ENCODE data around the gene HERC4. TPM values are rescaled to one million over a fixed set of nuclear protein-coding genes. Genes with fewer than 3 reads are reported as not detected.
A peak's percentile ranks its signal among the peaks of the same experiment; 100 is the strongest.

Gene HERC4
- total RNA-seq, 1 donor from 2014 or later, result 59.4 TPM

DNA sequence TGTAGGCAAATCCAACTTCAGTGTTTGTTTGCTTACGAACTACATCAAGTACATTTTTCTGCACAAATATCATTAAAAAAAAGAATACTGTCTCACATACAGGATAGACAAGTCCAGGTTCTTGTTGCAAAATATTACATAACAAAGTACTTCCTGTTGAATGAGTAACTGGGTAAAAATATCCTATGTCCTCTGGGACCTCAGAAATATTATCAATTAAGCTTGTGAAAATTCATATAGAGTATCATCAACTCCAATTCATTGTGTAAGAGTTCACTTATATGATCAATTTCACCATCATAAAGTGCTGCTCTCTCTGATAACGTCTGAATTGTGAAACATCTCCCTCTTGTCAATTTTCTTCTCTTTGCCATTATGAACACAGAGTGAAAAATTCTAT, 22.6 kb downstream of the HERC4 start:
- DNase-seq (ENCODE audit: extremely low spot score, unreplicated experiment), result no peak
- H3K27ac Mint-ChIP-seq (ENCODE audit: unreplicated experiment), result peak overlapping the region; percentile 27

DNA sequence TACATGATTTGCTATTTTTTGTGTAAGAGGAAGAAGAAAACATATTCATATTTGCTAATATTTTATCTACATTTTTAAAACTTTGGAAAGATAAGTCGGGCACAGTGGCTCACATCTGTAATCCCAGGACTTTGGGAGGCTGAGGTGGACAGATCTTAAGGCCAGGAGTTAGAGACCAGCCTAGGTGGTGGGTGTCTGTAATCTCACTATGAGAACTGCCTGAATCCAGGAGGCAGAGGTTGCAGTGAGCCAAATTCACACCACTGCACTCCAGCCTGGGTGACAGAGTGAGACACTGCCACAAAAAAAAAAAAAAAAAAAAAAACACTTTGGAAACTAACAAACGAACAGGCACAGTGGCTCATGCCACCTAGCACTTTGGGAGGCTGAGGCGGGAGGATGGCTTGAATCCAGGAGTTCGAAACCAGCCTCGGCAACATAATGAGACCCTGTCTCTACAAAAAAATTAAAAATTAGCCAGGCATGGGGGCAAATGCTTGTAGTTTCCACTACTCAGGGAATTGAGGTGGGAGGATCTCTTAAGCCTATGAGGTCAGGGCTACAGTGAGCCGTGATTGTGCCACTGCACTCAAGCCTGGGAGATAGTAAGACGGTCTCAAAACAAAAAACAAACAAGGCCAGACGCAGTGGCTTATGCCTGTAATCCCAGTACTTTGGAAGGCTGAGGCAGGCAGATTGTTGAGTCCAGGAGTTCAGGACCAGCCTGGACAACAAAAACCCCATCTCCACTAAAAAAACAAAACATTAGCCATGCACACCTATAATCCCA, 25.6 kb downstream of the HERC4 start:
- TF ChIP-seq, protein P1, sequence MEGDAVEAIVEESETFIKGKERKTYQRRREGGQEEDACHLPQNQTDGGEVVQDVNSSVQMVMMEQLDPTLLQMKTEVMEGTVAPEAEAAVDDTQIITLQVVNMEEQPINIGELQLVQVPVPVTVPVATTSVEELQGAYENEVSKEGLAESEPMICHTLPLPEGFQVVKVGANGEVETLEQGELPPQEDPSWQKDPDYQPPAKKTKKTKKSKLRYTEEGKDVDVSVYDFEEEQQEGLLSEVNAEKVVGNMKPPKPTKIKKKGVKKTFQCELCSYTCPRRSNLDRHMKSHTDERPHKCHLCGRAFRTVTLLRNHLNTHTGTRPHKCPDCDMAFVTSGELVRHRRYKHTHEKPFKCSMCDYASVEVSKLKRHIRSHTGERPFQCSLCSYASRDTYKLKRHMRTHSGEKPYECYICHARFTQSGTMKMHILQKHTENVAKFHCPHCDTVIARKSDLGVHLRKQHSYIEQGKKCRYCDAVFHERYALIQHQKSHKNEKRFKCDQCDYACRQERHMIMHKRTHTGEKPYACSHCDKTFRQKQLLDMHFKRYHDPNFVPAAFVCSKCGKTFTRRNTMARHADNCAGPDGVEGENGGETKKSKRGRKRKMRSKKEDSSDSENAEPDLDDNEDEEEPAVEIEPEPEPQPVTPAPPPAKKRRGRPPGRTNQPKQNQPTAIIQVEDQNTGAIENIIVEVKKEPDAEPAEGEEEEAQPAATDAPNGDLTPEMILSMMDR (IDR thresholded peaks at IDR 0.05), result no peak
- H3K27ac Mint-ChIP-seq (ENCODE audit: unreplicated experiment), result no peak overlapping the region
- peaks cover 23% of the 10 kb centered on the region for H3K36me3 Mint-ChIP-seq (ENCODE audit: unreplicated experiment)
- no peaks in the 10 kb centered on the region for H3K27me3 Mint-ChIP-seq (ENCODE audit: unreplicated experiment)
- H3K4me1 Mint-ChIP-seq (ENCODE audit: unreplicated experiment), result peaks cover 43% of the 10 kb centered on the region
- H3K4me3 Mint-ChIP-seq (ENCODE audit: unreplicated experiment), result no peak overlapping the region
- no peak for DNase-seq (ENCODE audit: extremely low spot score, unreplicated experiment)
- H3K9me3 Mint-ChIP-seq (ENCODE audit: unreplicated experiment), result no peaks in the 10 kb centered on the region

More for the DNA sequence above, 22.6 kb downstream of the HERC4 start:
- peaks cover 24% of the 10 kb centered on the region for H3K36me3 Mint-ChIP-seq (ENCODE audit: unreplicated experiment)
- TF ChIP-seq, protein P1 (IDR thresholded peaks at IDR 0.05), result no peak
- no peaks in the 10 kb centered on the region for H3K9me3 Mint-ChIP-seq (ENCODE audit: unreplicated experiment)
- H3K4me1 Mint-ChIP-seq (ENCODE audit: unreplicated experiment), result peaks cover 29% of the 10 kb centered on the region
- no peaks in the 10 kb centered on the region for H3K27me3 Mint-ChIP-seq (ENCODE audit: unreplicated experiment)
- no peak overlapping the region for H3K4me3 Mint-ChIP-seq (ENCODE audit: unreplicated experiment)

DNA sequence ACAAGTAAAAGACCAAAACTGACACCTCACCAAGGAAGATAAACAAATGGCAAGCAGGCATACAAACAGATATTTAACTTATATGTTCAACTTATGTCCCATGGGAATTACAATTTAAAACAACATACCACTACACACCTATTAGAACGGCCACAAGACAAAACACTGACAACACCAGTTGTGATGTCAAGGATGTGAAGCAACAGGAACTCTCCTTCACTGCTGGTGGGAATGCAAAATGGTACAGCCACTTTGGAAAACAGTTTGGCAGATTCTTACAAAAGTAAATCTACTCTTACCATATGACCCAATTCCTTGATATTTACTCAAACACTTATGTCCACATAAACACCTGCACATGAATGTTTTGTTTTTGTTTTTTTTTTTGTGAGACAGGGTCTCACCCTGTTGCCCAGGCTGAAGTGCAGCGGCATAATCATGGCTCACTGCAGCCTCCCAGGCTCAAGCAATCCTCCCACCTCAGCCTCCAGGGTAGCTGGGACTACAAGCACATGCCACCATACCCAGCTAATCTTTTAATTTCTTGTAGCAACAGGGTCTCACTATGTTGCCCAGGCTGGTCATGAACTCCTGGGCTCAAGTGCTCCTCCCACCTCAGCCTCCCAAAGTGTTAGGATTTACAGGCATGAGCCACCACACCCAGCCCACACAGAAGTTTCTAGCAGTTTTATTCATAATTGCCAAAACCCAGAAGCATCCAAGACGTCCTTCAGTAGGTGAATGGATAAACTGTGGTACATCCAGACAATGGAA, 27.3 kb downstream of the HERC4 start:
- Mint-ChIP-seq H3K4me3 (ENCODE audit: unreplicated experiment) (no peak overlapping the region), H3K36me3 (ENCODE audit: unreplicated experiment) (peaks cover 29% of the 10 kb centered on the region), H3K27ac (ENCODE audit: unreplicated experiment) (peak overlapping the region; percentile 9), H3K27me3 (ENCODE audit: unreplicated experiment) (no peaks in the 10 kb centered on the region), H3K4me1 (ENCODE audit: unreplicated experiment) (peaks cover 45% of the 10 kb centered on the region), H3K9me3 (ENCODE audit: unreplicated experiment) (no peaks in the 10 kb centered on the region)
- TF ChIP-seq, protein P1 (IDR thresholded peaks at IDR 0.05), result no peak
- no peak for DNase-seq (ENCODE audit: extremely low spot score, unreplicated experiment)

DNA sequence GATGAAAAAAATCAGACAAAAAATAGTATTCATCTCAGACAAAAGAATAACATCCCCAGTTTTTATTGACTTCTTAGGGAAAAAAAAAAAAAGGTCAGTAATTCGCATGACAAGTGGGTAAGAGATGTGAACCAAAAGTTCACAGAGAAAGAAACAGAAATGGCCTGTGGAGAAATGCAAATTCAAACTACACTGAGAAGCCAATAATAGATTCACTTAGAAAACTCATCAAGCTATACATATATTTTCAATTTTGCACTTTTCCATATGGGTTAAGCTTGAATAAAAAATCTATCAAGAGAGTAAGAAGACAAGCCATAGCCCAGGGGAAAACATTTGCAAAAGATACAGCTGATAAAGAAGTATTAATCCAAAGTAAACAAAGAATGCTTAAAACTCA, 28.0 kb downstream of the HERC4 start:
- Mint-ChIP-seq H3K4me1 (ENCODE audit: unreplicated experiment) (peaks cover 42% of the 10 kb centered on the region), H3K9me3 (ENCODE audit: unreplicated experiment) (no peaks in the 10 kb centered on the region), H3K36me3 (ENCODE audit: unreplicated experiment) (peaks cover 24% of the 10 kb centered on the region), H3K4me3 (ENCODE audit: unreplicated experiment) (no peak overlapping the region), H3K27me3 (ENCODE audit: unreplicated experiment) (no peaks in the 10 kb centered on the region), H3K27ac (ENCODE audit: unreplicated experiment) (peak overlapping the region; percentile 9)
- DNase-seq (ENCODE audit: extremely low spot score, unreplicated experiment), result no peak
- TF ChIP-seq, protein P1 (IDR thresholded peaks at IDR 0.05), result no peak

DNA sequence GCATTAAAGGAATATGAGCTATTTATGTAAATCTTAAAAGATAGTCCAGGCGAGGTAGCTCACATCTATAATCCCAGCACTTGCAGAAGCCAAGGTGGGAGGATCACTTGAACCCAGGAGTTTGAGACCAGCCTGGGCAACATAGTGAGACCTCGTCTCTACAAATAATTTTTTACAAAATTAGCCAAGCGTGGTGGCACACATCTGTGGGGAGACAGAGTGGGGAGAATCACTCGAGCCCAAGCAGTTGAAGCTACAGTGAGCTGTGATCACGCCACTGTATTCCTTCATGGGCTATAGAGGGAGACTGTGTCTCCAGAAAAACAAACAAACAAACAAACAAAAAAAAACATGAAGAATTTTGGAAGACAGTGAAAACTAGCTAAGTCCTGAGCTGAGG, 28.4 kb downstream of the HERC4 start:
- Mint-ChIP-seq H3K36me3 (ENCODE audit: unreplicated experiment) (peaks cover 20% of the 10 kb centered on the region), H3K4me3 (ENCODE audit: unreplicated experiment) (no peak overlapping the region), H3K27ac (ENCODE audit: unreplicated experiment) (peak overlapping the region; percentile 9), H3K9me3 (ENCODE audit: unreplicated experiment) (no peaks in the 10 kb centered on the region), H3K4me1 (ENCODE audit: unreplicated experiment) (peaks cover 39% of the 10 kb centered on the region), H3K27me3 (ENCODE audit: unreplicated experiment) (no peaks in the 10 kb centered on the region)
- no peak for DNase-seq (ENCODE audit: extremely low spot score, unreplicated experiment)
- TF ChIP-seq, protein P1 (IDR thresholded peaks at IDR 0.05), result no peak

All from osteocyte (in vitro differentiated cells).